Erythroblast (primary cell): ENCODE measurements around the gene PSME1.

Source experiments
- GATA1 ChIP-seq: IDR thresholded peaks from 2 replicates; pipeline ENCODE4 v1.6.1; 2011; ENCODE audit warnings: low read depth, mild to moderate bottlenecking, control low read depth, low read length, moderate library complexity
- POLR2A ChIP-seq: IDR thresholded peaks from 2 replicates; pipeline ENCODE4 v1.6.1; 2011; ENCODE audit warnings: mild to moderate bottlenecking, low read length

GRCh38 chr14:24183014-24183481, 47.1 kb downstream of the PSME1 start:
- TF ChIP-seq POLR2A (no peak), GATA1 (no peak)
